Measurements from ENCODE around the gene BCAS3.

DNA sequence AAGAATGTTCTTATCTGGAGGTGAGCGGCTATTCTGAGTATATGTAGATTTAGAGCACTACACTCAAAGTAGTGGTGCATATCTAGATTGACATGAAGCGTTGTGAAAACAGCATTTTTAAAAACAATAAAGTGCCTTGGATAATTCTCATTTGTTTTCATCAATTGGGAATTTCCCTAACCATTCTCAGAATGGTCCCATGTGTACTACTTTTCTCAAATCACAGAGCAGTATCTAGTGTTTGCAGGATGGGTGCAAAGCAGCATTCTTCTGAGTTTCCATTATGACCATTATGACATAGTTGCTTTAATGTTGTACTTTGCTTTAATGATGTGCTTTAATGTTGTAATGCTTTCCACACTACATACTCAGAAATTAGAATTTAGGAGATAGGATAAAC lies 16.2 kb upstream of the BCAS3 start:
- TF ChIP-seq, protein P1, sequence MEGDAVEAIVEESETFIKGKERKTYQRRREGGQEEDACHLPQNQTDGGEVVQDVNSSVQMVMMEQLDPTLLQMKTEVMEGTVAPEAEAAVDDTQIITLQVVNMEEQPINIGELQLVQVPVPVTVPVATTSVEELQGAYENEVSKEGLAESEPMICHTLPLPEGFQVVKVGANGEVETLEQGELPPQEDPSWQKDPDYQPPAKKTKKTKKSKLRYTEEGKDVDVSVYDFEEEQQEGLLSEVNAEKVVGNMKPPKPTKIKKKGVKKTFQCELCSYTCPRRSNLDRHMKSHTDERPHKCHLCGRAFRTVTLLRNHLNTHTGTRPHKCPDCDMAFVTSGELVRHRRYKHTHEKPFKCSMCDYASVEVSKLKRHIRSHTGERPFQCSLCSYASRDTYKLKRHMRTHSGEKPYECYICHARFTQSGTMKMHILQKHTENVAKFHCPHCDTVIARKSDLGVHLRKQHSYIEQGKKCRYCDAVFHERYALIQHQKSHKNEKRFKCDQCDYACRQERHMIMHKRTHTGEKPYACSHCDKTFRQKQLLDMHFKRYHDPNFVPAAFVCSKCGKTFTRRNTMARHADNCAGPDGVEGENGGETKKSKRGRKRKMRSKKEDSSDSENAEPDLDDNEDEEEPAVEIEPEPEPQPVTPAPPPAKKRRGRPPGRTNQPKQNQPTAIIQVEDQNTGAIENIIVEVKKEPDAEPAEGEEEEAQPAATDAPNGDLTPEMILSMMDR (IDR thresholded peaks at IDR 0.05) = no peak
- TF ChIP-seq EZH2 (IDR thresholded peaks at IDR 0.05; ENCODE audit: borderline replicate concordance, insufficient read depth, low read depth, low read length, poor library complexity, severe bottlenecking) = no peak
